Caco-2 (cell line): ENCODE data around the gene STK32C. TPM values are rescaled to one million over a fixed set of nuclear protein-coding genes. Genes with fewer than 3 reads are reported as not detected.

Experiments
- BruUV-seq: library from RNA; stranded (reverse); fragments of 400-500 nt; replicated peaks from 2 replicates; lab custom pipeline; 2021; lab: Mats Ljungman, UMichigan
- CTCF ChIA-PET: fragments of 300-600 bp; sonication (Branson Sonifier 250); formaldehyde crosslinking; loops from one replicate; lab custom pipeline; 2022; ENCODE audit warnings: antibody characterized with exemption; lab: Charles Lee
- POLR2A ChIA-PET: fragments of 300-600 bp; sonication (Branson Sonifier 250); formaldehyde crosslinking; loops from one replicate; lab custom pipeline; 2022; ENCODE audit warnings: antibody characterized with exemption; lab: Charles Lee
- DNase-seq, 2 experiments: peaks; one replicate each; pipeline versions ENCODE4 v3.0.0 to v3.0.0-alpha.2; 2020 to 2022
- H3K27me3 ChIP-seq: replicated peaks from 2 replicates; pipeline ENCODE4 v1.6.0; 2011; ENCODE audit warnings: low read length; ENCODE audit not compliant: control insufficient read depth, insufficient read depth
- H3K36me3 ChIP-seq: 2 replicates; pipeline ENCODE4 v1.5.1; 2011; ENCODE audit warnings: low read length; ENCODE audit not compliant: control insufficient read depth, insufficient read depth
- H3K4me1 ChIP-seq: fragments of 250-450 bp; sonication (Bioruptor Pico); 2 replicates; pipeline ENCODE4 v1.5.1; 2020; ENCODE audit warnings: mild to moderate bottlenecking
- H3K4me3 ChIP-seq: 2 replicates; pipeline ENCODE4 v1.5.1; 2011; ENCODE audit warnings: low read depth, mild to moderate bottlenecking, control low read depth, low read length
- H3K9me3 ChIP-seq: fragments of 250-450 bp; sonication (Bioruptor Pico); 2 replicates; pipeline ENCODE4 v1.5.1; 2020; ENCODE audit warnings: mild to moderate bottlenecking, moderate library complexity
- H3K27ac Mint-ChIP-seq: one replicate; pipeline ENCODE4 v1.8.0; 2022; ENCODE audit warnings: mixed read lengths; ENCODE audit not compliant: unreplicated experiment
- H3K27me3 Mint-ChIP-seq: one replicate; pipeline ENCODE4 v1.8.0; 2022; ENCODE audit warnings: mixed read lengths; ENCODE audit not compliant: insufficient read depth, unreplicated experiment
- H3K36me3 Mint-ChIP-seq: one replicate; pipeline ENCODE4 v1.8.0; 2022; ENCODE audit warnings: mild to moderate bottlenecking, mixed read lengths; ENCODE audit not compliant: insufficient read depth, unreplicated experiment
- H3K4me1 Mint-ChIP-seq: one replicate; pipeline ENCODE4 v1.8.0; 2022; ENCODE audit warnings: low read depth, mixed read lengths; ENCODE audit not compliant: unreplicated experiment
- H3K4me3 Mint-ChIP-seq: one replicate; pipeline ENCODE4 v1.8.0; 2022; ENCODE audit warnings: mild to moderate bottlenecking, moderate library complexity, mixed read lengths; ENCODE audit not compliant: unreplicated experiment
- H3K9me3 Mint-ChIP-seq: one replicate; pipeline ENCODE4 v1.8.0; 2022; ENCODE audit warnings: mixed read lengths; ENCODE audit not compliant: unreplicated experiment
- CTCF ChIP-seq, 2 experiments: fragments of 200-600 bp in 1 of 2; IDR thresholded peaks; 1 replicate in 1 of 2; 2 replicates in 1 of 2; pipeline versions ENCODE4 v1.5.1 to v1.8.0; 2011 to 2022; ENCODE audit warnings: antibody characterized with exemption in 1 of 2, control low read depth in 1 of 2, inconsistent platforms in 1 of 2, low read depth in 1 of 2, low read length in 1 of 2, mild to moderate bottlenecking in 1 of 2, moderate library complexity in 1 of 2; ENCODE audit not compliant: insufficient read depth in 1 of 2, severe bottlenecking in 1 of 2, unreplicated experiment in 1 of 2
- intact Hi-C: fragments of 100-400 bp; cut with micrococcal nuclease; formaldehyde crosslinking; loops from one replicate; pipeline ENCODE4 v1.10.0; 2022; ENCODE audit not compliant: unreplicated experiment
- total RNA-seq: library from RNA; stranded (reverse); gene quantifications from 2 replicates; pipeline ENCODE4 v1.2.3, GENCODE V29; 2022

The STK32C gene
- total RNA-seq, 1 experiment from 2014 or later, result 13.3 TPM

GRCh38 chr10:132164761-132165278 lies 142.9 kb downstream of the STK32C start:
- intact Hi-C loops, result no loop called here
- DNase-seq, result no peak
- Mint-ChIP-seq H3K27ac (no peak overlapping the region), H3K9me3 (no peaks in the 10 kb centered on the region), H3K36me3 (no peaks in the 10 kb centered on the region), H3K4me3 (no peak overlapping the region), H3K4me1 (no peaks in the 10 kb centered on the region), H3K27me3 (peaks cover 9% of the 10 kb centered on the region)
- POLR2A ChIA-PET, result no interaction called here
- Histone ChIP-seq H3K9me3 (no peaks in the 10 kb centered on the region), H3K27me3 (no peaks in the 10 kb centered on the region), H3K36me3 (no peaks in the 10 kb centered on the region), H3K4me1 (no peaks in the 10 kb centered on the region), H3K4me3 (no peak overlapping the region)
- CTCF ChIA-PET, result no interaction called here
- no peak for TF ChIP-seq CTCF (IDR thresholded peaks at IDR 0.05; ENCODE audit: insufficient read depth in 1 of 2, low read depth in 1 of 2, low read length in 1 of 2, severe bottlenecking in 1 of 2, unreplicated experiment in 1 of 2)
- no TSS peak for BruUV-seq

- ChIA-PET POLR2A (no interaction called here), CTCF (no interaction called here)
- Mint-ChIP-seq H3K27me3 (peaks cover 9% of the 10 kb centered on the region), H3K4me1 (no peaks in the 10 kb centered on the region), H3K9me3 (no peaks in the 10 kb centered on the region), H3K36me3 (no peaks in the 10 kb centered on the region), H3K27ac (no peak overlapping the region), H3K4me3 (no peak overlapping the region)
- no peaks in the 10 kb centered on the region for H3K9me3 ChIP-seq
- DNase-seq, result no peak
- intact Hi-C loops, result no loop called here
- H3K36me3 ChIP-seq, result no peaks in the 10 kb centered on the region
- H3K27me3 ChIP-seq, result no peaks in the 10 kb centered on the region
- TF ChIP-seq CTCF (IDR thresholded peaks at IDR 0.05; ENCODE audit: insufficient read depth in 1 of 2, low read depth in 1 of 2, low read length in 1 of 2, severe bottlenecking in 1 of 2, unreplicated experiment in 1 of 2), result no peak
- no peaks in the 10 kb centered on the region for H3K4me1 ChIP-seq
- BruUV-seq, result no TSS peak
- H3K4me3 ChIP-seq, result no peak overlapping the region
Observed at GRCh38 chr10:132163826-132164515, 143.8 kb downstream of the STK32C start.

- ChIA-PET CTCF (no interaction called here), POLR2A (no interaction called here)
- Mint-ChIP-seq H3K9me3 (no peaks in the 10 kb centered on the region), H3K27me3 (peaks cover 8% of the 10 kb centered on the region), H3K27ac (no peak overlapping the region), H3K36me3 (no peaks in the 10 kb centered on the region), H3K4me3 (no peak overlapping the region), H3K4me1 (no peaks in the 10 kb centered on the region)
- Histone ChIP-seq H3K36me3 (no peaks in the 10 kb centered on the region), H3K4me1 (no peaks in the 10 kb centered on the region), H3K9me3 (no peaks in the 10 kb centered on the region), H3K4me3 (no peak overlapping the region), H3K27me3 (no peaks in the 10 kb centered on the region)
- DNase-seq, result peak in 1 of 2 experiments; percentile 51
- BruUV-seq, result no TSS peak
- TF ChIP-seq CTCF (IDR thresholded peaks at IDR 0.05; ENCODE audit: insufficient read depth in 1 of 2, low read depth in 1 of 2, low read length in 1 of 2, severe bottlenecking in 1 of 2, unreplicated experiment in 1 of 2), result peak; percentile 15 to 43
- intact Hi-C loops, result no loop called here
Observed at GRCh38 chr10:132163278-132163765, 144.4 kb downstream of the STK32C start.
